Upper lobe of left lung (tissue), 4 donors: ENCODE results near the gene CCDC18.

ENCODE experiments used
- CTCF ChIP-seq, 6 experiments: fragments of 450-650 bp in 4 of 6; fragments of 200-600 bp in 2 of 6; sonication (generic) in 2 of 6; IDR thresholded peaks; one replicate each; pipeline ENCODE4 v1.5.1; 2016 to 2019; ENCODE audit warnings: antibody characterized with exemption in 6 of 6
- EP300 ChIP-seq, 4 donors: sonication (generic); formaldehyde crosslinking; IDR thresholded peaks; one replicate each; pipeline ENCODE4 v1.5.1; 2017; ENCODE audit warnings: antibody characterized with exemption in 4 of 4, control low read depth in 2 of 4
- POLR2A ChIP-seq, 4 donors: fragments of 450-650 bp; IDR thresholded peaks; one replicate each; pipeline ENCODE4 v1.5.1; 2016 to 2017; ENCODE audit warnings: antibody characterized with exemption in 4 of 4, mild to moderate bottlenecking in 2 of 4

- TF ChIP-seq CTCF (IDR thresholded peaks at IDR 0.05) = no peak
- TF ChIP-seq POLR2A (IDR thresholded peaks at IDR 0.05) = no peak
- TF ChIP-seq EP300 (IDR thresholded peaks at IDR 0.05) = no peak
These were observed 121.6 kb downstream of the CCDC18 start for GRCh38 chr1:93302078-93302477.
